GM12878 (cell line): ENCODE data around the gene SLC6A20. TPM values are rescaled to one million over a fixed set of nuclear protein-coding genes. Genes with fewer than 3 reads are reported as not detected.
A peak's percentile ranks its signal among the peaks of the same experiment; 100 is the strongest.

Experiments used
- ATAC-seq: fragments of 200-7000 bp; cut with Tn5 transposase; 3 replicates; pipeline ENCODE4 v1.9.1; 2020; ENCODE audit warnings: mild to moderate bottlenecking, moderate library complexity
- BruUV-seq: library from RNA; stranded (reverse); fragments of 400-500 nt; replicated peaks from 2 replicates; lab custom pipeline; 2021; lab: Mats Ljungman, UMichigan
- CTCF ChIA-PET: fragments of 300-600 bp; sonication (Branson Sonifier 250); formaldehyde crosslinking; extraction: SDS; loops from one replicate; lab custom pipeline; 2021; ENCODE audit warnings: inconsistent platforms; lab: Yijun Ruan, JAX
- POLR2A ChIA-PET: fragments of 350-600 bp; formaldehyde crosslinking; extraction: SDS; loops from one replicate; lab custom pipeline; 2021; ENCODE audit warnings: inconsistent platforms; lab: Charles Lee
- RAD21 ChIA-PET: fragments of 300-600 bp; sonication (Branson Sonifier 250); formaldehyde crosslinking; loops from one replicate; lab custom pipeline; 2023; ENCODE audit warnings: antibody characterized with exemption; ENCODE audit not compliant: unreplicated experiment; lab: Charles Lee
- SMC1A ChIA-PET: fragments of 300-600 bp; sonication (Branson Sonifier 250); formaldehyde crosslinking; loops from one replicate; lab custom pipeline; 2023; ENCODE audit not compliant: unreplicated experiment, uncharacterized antibody; lab: Charles Lee
- DNase-seq: peaks from one replicate; pipeline ENCODE4 v3.0.0-alpha.2; 2011; ENCODE audit warnings: low read depth, low spot score
- FAIRE-seq: peaks from 3 replicates; lab custom pipeline; 2011; peaks lifted over from hg19 to GRCh38; lab: Jason Lieb, UNC
- H2AFZ ChIP-seq: 2 replicates; pipeline ENCODE4 v1.6.0; 2011; ENCODE audit warnings: low read depth, low read length, control low read depth; ENCODE audit not compliant: control insufficient read depth
- H3K27ac ChIP-seq: 2 replicates; pipeline ENCODE4 v1.5.1; 2011; ENCODE audit warnings: control low read depth; ENCODE audit not compliant: control insufficient read depth, insufficient read depth
- H3K27me3 ChIP-seq, 2 experiments: replicated peaks in 1 of 2; 2 replicates each; pipeline versions ENCODE4 v1.6.0 to v1.6.1; 2011; ENCODE audit warnings: low read length in 1 of 2; ENCODE audit not compliant: control insufficient read depth in 2 of 2, insufficient read depth in 2 of 2
- H3K36me3 ChIP-seq, 2 experiments: 2 replicates each; pipeline ENCODE4 v1.5.1; 2011; ENCODE audit warnings: low read length in 1 of 2; ENCODE audit not compliant: control insufficient read depth in 2 of 2, insufficient read depth in 2 of 2
- H3K4me1 ChIP-seq: 2 replicates; pipeline ENCODE4 v1.6.1; 2011; ENCODE audit warnings: mild to moderate bottlenecking, low read length, moderate library complexity, mixed read lengths; ENCODE audit not compliant: control insufficient read depth, insufficient read depth
- H3K4me2 ChIP-seq: 2 replicates; pipeline ENCODE4 v1.6.0; 2011; ENCODE audit warnings: control low read depth; ENCODE audit not compliant: control insufficient read depth, insufficient read depth
- H3K4me3 ChIP-seq: fragments of 200-600 bp; sonication (generic); 2 replicates; pipeline ENCODE4 v1.5.1; 2016
- H3K79me2 ChIP-seq: 2 replicates; pipeline ENCODE4 v1.6.0; 2011; ENCODE audit warnings: low read length; ENCODE audit not compliant: control insufficient read depth, insufficient read depth
- H3K9ac ChIP-seq: 2 replicates; pipeline ENCODE4 v1.8.0; 2011; ENCODE audit warnings: low read length, control low read depth, mixed read lengths; ENCODE audit not compliant: control insufficient read depth, insufficient read depth
- H3K9me3 ChIP-seq: replicated peaks from 3 replicates; pipeline ENCODE4 v1.5.1; 2011; ENCODE audit warnings: mild to moderate bottlenecking, low read length; ENCODE audit not compliant: control insufficient read depth, insufficient read depth
- H4K20me1 ChIP-seq: 2 replicates; pipeline ENCODE4 v1.6.0; 2011; ENCODE audit not compliant: control insufficient read depth, insufficient read depth
- BCL11A ChIP-seq: IDR thresholded peaks from 2 replicates; pipeline ENCODE4 v1.6.1; 2011; ENCODE audit warnings: low read depth, low read length
- MEF2B ChIP-seq: fragments of 450-650 bp; IDR thresholded peaks from 2 replicates; pipeline ENCODE4 v1.6.1; 2018; ENCODE audit warnings: mild to moderate bottlenecking, moderate library complexity; ENCODE audit not compliant: partially characterized antibody, poor library complexity, severe bottlenecking
- SRF ChIP-seq, 2 experiments: IDR thresholded peaks; 2 replicates each; pipeline ENCODE4 v1.6.1; 2011; ENCODE audit warnings: low read depth in 2 of 2, low read length in 2 of 2, mild to moderate bottlenecking in 1 of 2, moderate library complexity in 1 of 2
- ZNF274 ChIP-seq: IDR thresholded peaks from one replicate; pipeline ENCODE4 v1.8.0; 2011; ENCODE audit not compliant: insufficient read length, insufficient read depth
- WGBS: methylation state at CpG from one replicate; pipeline ENCODE4 v1.1.6; 2016; ENCODE audit warnings: low lambda C conversion rate; ENCODE audit not compliant: insufficient replicate concordance, insufficient coverage; ENCODE audit errors: missing lambda C conversion rate; 5-methylcytosine and 5-hydroxymethylcytosine counted together
- in situ Hi-C: fragments of 300-500 bp; cut with MboI; formaldehyde crosslinking; loops from 9 replicates; pipeline ENCODE4 v1.14.3; 2018; ENCODE audit warnings: mixed read lengths
- intact Hi-C: fragments of 100-400 bp; cut with micrococcal nuclease; formaldehyde crosslinking; loops from one replicate; pipeline ENCODE4 v1.14.2; 2022; ENCODE audit not compliant: unreplicated experiment
- polyA plus RNA-seq, 11 experiments: library from polyadenylated mRNA; depleted of rRNA in 4 of 11; unstranded in 6 of 11; stranded (reverse) in 5 of 11; fragments of >200 nt; fragmentation: Nextera tagmentation in 4 of 11; fragmentation: Illumina TruSeq in 1 of 11; extraction: Ambion mirVana in 4 of 11; extraction: Trizol in 1 of 11; gene quantifications; 1 replicate in 1 of 11; 2 replicates in 10 of 11; pipeline versions ENCODE4 v1.2.1 to v1.2.3, GENCODE V29; 2011 to 2016; ENCODE audit warnings: inconsistent platforms in 2 of 11, missing spikeins in 2 of 11, low read depth in 1 of 11
- small RNA-seq: library from RNA; depleted of rRNA; stranded (forward); fragments of <200 nt; gene quantifications from one replicate; pipeline ENCODE3, GENCODE V24; 2014
- total RNA-seq, 4 experiments: library from RNA; depleted of rRNA in 3 of 4; stranded (reverse); fragments of >200 nt in 3 of 4; fragmentation: Illumina TruSeq in 1 of 4; extraction: Trizol in 1 of 4; gene quantifications; 2 replicates each; pipeline versions ENCODE4 v1.2.1 to v1.2.3, GENCODE V29; 2013 to 2021

SLC6A20 gene
- total and polyA plus RNA-seq, 10 of the 15 experiments (the other 5 are each of a cell fraction or from before 2014, with no cell fraction given): 0.31 to 4.1 (median 1.1) TPM

GRCh38 chr3:45711931-45712330 is 84.4 kb downstream of the SLC6A20 start:
- H3K27ac ChIP-seq: no peak overlapping the region
- H3K79me2 ChIP-seq: no peaks in the 10 kb centered on the region
- FAIRE-seq: no peak
- BruUV-seq: no TSS peak
- SMC1A ChIA-PET: no interaction called here
- in situ Hi-C loops (no loop called here), intact Hi-C loops (no loop called here)
- no peaks in the 10 kb centered on the region for H3K9me3 ChIP-seq
- no peak overlapping the region for H3K4me3 ChIP-seq
- ATAC-seq: no peak
- no peak overlapping the region for H3K4me2 ChIP-seq
- CTCF ChIA-PET: no interaction called here
- no peak overlapping the region for H3K9ac ChIP-seq
- TF ChIP-seq SRF (IDR thresholded peaks at IDR 0.05; ENCODE audit: low read depth in 2 of 2, low read length in 2 of 2) (no peak), ZNF274 (no peak)
- POLR2A ChIA-PET: no interaction called here
- no peak overlapping the region for H2AFZ ChIP-seq
- H3K36me3 ChIP-seq: peaks cover 5 to 19% of the 10 kb centered on the region in 2 experiments
- H3K4me1 ChIP-seq: no peaks in the 10 kb centered on the region
- WGBS: 82% methylated on average over 4 of the region's 4 CpGs
- no peaks in the 10 kb centered on the region for H4K20me1 ChIP-seq
- RAD21 ChIA-PET: no interaction called here
- DNase-seq: no peak
- no peaks in the 10 kb centered on the region for H3K27me3 ChIP-seq

- Histone ChIP-seq H3K36me3 (peaks cover 6 to 18% of the 10 kb centered on the region in 2 experiments), H4K20me1 (no peaks in the 10 kb centered on the region), H3K27ac (no peak overlapping the region), H3K79me2 (peaks cover 7% of the 10 kb centered on the region), H2AFZ (no peak overlapping the region), H3K4me2 (no peak overlapping the region), H3K27me3 (no peaks in the 10 kb centered on the region), H3K9ac (no peak overlapping the region), H3K4me3 (no peak overlapping the region), H3K9me3 (no peaks in the 10 kb centered on the region), H3K4me1 (no peaks in the 10 kb centered on the region)
- no peak for FAIRE-seq
- BruUV-seq: TSS peak; percentile 24
- no peak for DNase-seq
- TF ChIP-seq MEF2B: peak; percentile 23
- no peak for TF ChIP-seq BCL11A
- ATAC-seq: peak; percentile 31; the same call in 2 of the 3 replicates
- ChIA-PET SMC1A (interaction anchor here (0.6 to 3.2 kb wide), 9 partner anchors 8 to 207 kb away, joined by 3 to 35 read pairs (median 5); partner anchors contain the start of gene SACM1L), CTCF (interaction anchor here (1.1 to 4.7 kb wide), 8 partner anchors 12 to 223 kb away, joined by 3 to 30 read pairs (median 10); partner anchors contain the start of gene SACM1L), RAD21 (interaction anchor here (0.7 to 1.6 kb wide), 5 partner anchors 12 to 223 kb away, joined by 3 to 7 read pairs (median 5); no protein-coding TSS in a partner anchor), POLR2A (interaction anchor here (0.6 to 1.0 kb wide), 3 partner anchors 7 to 1129 kb away, joined by 3 to 8 read pairs (median 5); no protein-coding TSS in a partner anchor)
- 48% methylated on average over 2 of the region's 2 CpGs for WGBS
- intact Hi-C loops (no loop called here), in situ Hi-C loops (no loop called here)
Observed at GRCh38 chr3:45705839-45706808, 90.2 kb downstream of the SLC6A20 start.

Small RNAs within 50 kb of the gene (small RNA-seq; reads per million reads assigned to genes)
- not detected for gene RN7SL145P

Other genes starting within 250 kb of the SLC6A20 start
- gene LIMD1, start 201.8 kb downstream of the SLC6A20 start, total RNA-seq (2014; rRNA removed): 26.4 and 27.3 TPM in 2 replicates
- 21.5 and 21.7 TPM in 2 replicates for gene LIMD1, start 201.8 kb downstream of the SLC6A20 start, total RNA-seq (2014; rRNA removed; fragmentation: Illumina TruSeq; extraction: Trizol)
- 47.2 and 54.5 TPM in 2 replicates for gene LIMD1, start 201.8 kb downstream of the SLC6A20 start, total RNA-seq (2021)
- 32.2 and 43.1 TPM in 2 replicates for gene LIMD1, start 201.8 kb downstream of the SLC6A20 start, polyA plus RNA-seq (2011; rRNA removed)
- gene LIMD1, start 201.8 kb downstream of the SLC6A20 start, polyA plus RNA-seq (2014; fragmentation: Illumina TruSeq; extraction: Trizol): 19.8 and 23.7 TPM in 2 replicates
- gene LIMD1, start 201.8 kb downstream of the SLC6A20 start, polyA plus RNA-seq (2014; fragmentation: Nextera tagmentation; extraction: Ambion mirVana): 1 to 10 TPM; 1.7 to 2.9 TPM
- 37.6 and 37.8 TPM in 2 replicates for gene LIMD1, start 201.8 kb downstream of the SLC6A20 start, polyA plus RNA-seq (2014; rRNA removed)
- 10 to 100 TPM; 20.5 to 23.3 TPM for gene LIMD1, start 201.8 kb downstream of the SLC6A20 start, polyA plus RNA-seq (2016; fragmentation: Nextera tagmentation; extraction: Ambion mirVana)
- gene SACM1L, start 107.1 kb downstream of the SLC6A20 start, total RNA-seq (2014; rRNA removed): 27.7 and 31.1 TPM in 2 replicates
- 26.8 and 32.0 TPM in 2 replicates for gene SACM1L, start 107.1 kb downstream of the SLC6A20 start, total RNA-seq (2014; rRNA removed; fragmentation: Illumina TruSeq; extraction: Trizol)
- 33.0 and 33.1 TPM in 2 replicates for gene SACM1L, start 107.1 kb downstream of the SLC6A20 start, total RNA-seq (2021)
- 48.3 and 65.0 TPM in 2 replicates for gene SACM1L, start 107.1 kb downstream of the SLC6A20 start, polyA plus RNA-seq (2011; rRNA removed)
- gene SACM1L, start 107.1 kb downstream of the SLC6A20 start, polyA plus RNA-seq (2014; fragmentation: Illumina TruSeq; extraction: Trizol): 28.4 and 34.2 TPM in 2 replicates
- gene SACM1L, start 107.1 kb downstream of the SLC6A20 start, polyA plus RNA-seq (2014; fragmentation: Nextera tagmentation; extraction: Ambion mirVana): 10 to 100 TPM; 16.5 to 20.7 TPM
- 28.6 and 33.2 TPM in 2 replicates for gene SACM1L, start 107.1 kb downstream of the SLC6A20 start, polyA plus RNA-seq (2014; rRNA removed)
- 10 to 100 TPM; 29.3 to 31.1 TPM for gene SACM1L, start 107.1 kb downstream of the SLC6A20 start, polyA plus RNA-seq (2016; fragmentation: Nextera tagmentation; extraction: Ambion mirVana)
- gene LZTFL1, start 45.6 kb upstream of the SLC6A20 start, total RNA-seq (2014; rRNA removed): 10.3 and 15.3 TPM in 2 replicates
- 16.5 and 16.9 TPM in 2 replicates for gene LZTFL1, start 45.6 kb upstream of the SLC6A20 start, total RNA-seq (2014; rRNA removed; fragmentation: Illumina TruSeq; extraction: Trizol)
- gene LZTFL1, start 45.6 kb upstream of the SLC6A20 start, total RNA-seq (2021): 11.3 and 13.0 TPM in 2 replicates
- 74.1 and 78.7 TPM in 2 replicates for gene LZTFL1, start 45.6 kb upstream of the SLC6A20 start, polyA plus RNA-seq (2011; rRNA removed)
- 21.0 and 23.7 TPM in 2 replicates for gene LZTFL1, start 45.6 kb upstream of the SLC6A20 start, polyA plus RNA-seq (2014; fragmentation: Illumina TruSeq; extraction: Trizol)
- 10 to 100 TPM in 1 of 2 experiments, 1 to 10 TPM in 1; 10.0 to 10.8 TPM for gene LZTFL1, start 45.6 kb upstream of the SLC6A20 start, polyA plus RNA-seq (2014; fragmentation: Nextera tagmentation; extraction: Ambion mirVana)
- gene LZTFL1, start 45.6 kb upstream of the SLC6A20 start, polyA plus RNA-seq (2014; rRNA removed): 14.3 and 17.4 TPM in 2 replicates
- gene LZTFL1, start 45.6 kb upstream of the SLC6A20 start, polyA plus RNA-seq (2016; fragmentation: Nextera tagmentation; extraction: Ambion mirVana): 10 to 100 TPM in 1 of 2 experiments, 1 to 10 TPM in 1; 9.8 to 10.8 TPM
- 2.6 and 2.9 TPM in 2 replicates for gene CCR9, start 90.0 kb upstream of the SLC6A20 start, total RNA-seq (2014; rRNA removed)
- 2.3 TPM in 2 replicates for gene CCR9, start 90.0 kb upstream of the SLC6A20 start, total RNA-seq (2014; rRNA removed; fragmentation: Illumina TruSeq; extraction: Trizol)
- 1.8 and 2.3 TPM in 2 replicates for gene CCR9, start 90.0 kb upstream of the SLC6A20 start, total RNA-seq (2021)
- 0.05 and 0.09 TPM in 2 replicates for gene CCR9, start 90.0 kb upstream of the SLC6A20 start, polyA plus RNA-seq (2011; rRNA removed)
- 3.0 and 3.6 TPM in 2 replicates for gene CCR9, start 90.0 kb upstream of the SLC6A20 start, polyA plus RNA-seq (2014; fragmentation: Illumina TruSeq; extraction: Trizol)
- 1 to 10 TPM; 3.1 to 3.9 TPM for gene CCR9, start 90.0 kb upstream of the SLC6A20 start, polyA plus RNA-seq (2014; fragmentation: Nextera tagmentation; extraction: Ambion mirVana)
- 1.5 and 2.4 TPM in 2 replicates for gene CCR9, start 90.0 kb upstream of the SLC6A20 start, polyA plus RNA-seq (2014; rRNA removed)
- under 1 TPM; 0.52 to 0.77 TPM for gene CCR9, start 90.0 kb upstream of the SLC6A20 start, polyA plus RNA-seq (2016; fragmentation: Nextera tagmentation; extraction: Ambion mirVana)
- not detected in 2 replicates for gene CXCR6, start 146.9 kb upstream of the SLC6A20 start, total RNA-seq (2014; rRNA removed)
- gene CXCR6, start 146.9 kb upstream of the SLC6A20 start, total RNA-seq (2014; rRNA removed; fragmentation: Illumina TruSeq; extraction: Trizol): not detected in 2 replicates
- not detected in 2 replicates for gene CXCR6, start 146.9 kb upstream of the SLC6A20 start, total RNA-seq (2021)
- gene CXCR6, start 146.9 kb upstream of the SLC6A20 start, polyA plus RNA-seq (2011; rRNA removed): 0.12 TPM in 1 of 2 replicates, not detected in the other
- not detected in 2 replicates for gene CXCR6, start 146.9 kb upstream of the SLC6A20 start, polyA plus RNA-seq (2014; fragmentation: Illumina TruSeq; extraction: Trizol)
- under 1 TPM; 0.04 to 0.13 TPM for gene CXCR6, start 146.9 kb upstream of the SLC6A20 start, polyA plus RNA-seq (2014; fragmentation: Nextera tagmentation; extraction: Ambion mirVana)
- gene CXCR6, start 146.9 kb upstream of the SLC6A20 start, polyA plus RNA-seq (2014; rRNA removed): 0.12 TPM in 1 of 2 replicates, not detected in the other
- gene CXCR6, start 146.9 kb upstream of the SLC6A20 start, polyA plus RNA-seq (2016; fragmentation: Nextera tagmentation; extraction: Ambion mirVana): under 1 TPM in 1 of 2 experiments, not detected in 1; 0.20 TPM
- gene FYCO1, start 199.3 kb upstream of the SLC6A20 start, total RNA-seq (2014; rRNA removed): 4.9 and 6.6 TPM in 2 replicates
- gene FYCO1, start 199.3 kb upstream of the SLC6A20 start, total RNA-seq (2014; rRNA removed; fragmentation: Illumina TruSeq; extraction: Trizol): 6.5 and 8.5 TPM in 2 replicates
- gene FYCO1, start 199.3 kb upstream of the SLC6A20 start, total RNA-seq (2021): 8.4 and 8.6 TPM in 2 replicates
- gene FYCO1, start 199.3 kb upstream of the SLC6A20 start, polyA plus RNA-seq (2011; rRNA removed): 5.6 and 7.1 TPM in 2 replicates
- gene FYCO1, start 199.3 kb upstream of the SLC6A20 start, polyA plus RNA-seq (2014; fragmentation: Illumina TruSeq; extraction: Trizol): 6.9 and 7.8 TPM in 2 replicates
- gene FYCO1, start 199.3 kb upstream of the SLC6A20 start, polyA plus RNA-seq (2014; fragmentation: Nextera tagmentation; extraction: Ambion mirVana): 1 to 10 TPM; 1.5 to 2.2 TPM
- gene FYCO1, start 199.3 kb upstream of the SLC6A20 start, polyA plus RNA-seq (2014; rRNA removed): 6.6 and 6.9 TPM in 2 replicates
- gene FYCO1, start 199.3 kb upstream of the SLC6A20 start, polyA plus RNA-seq (2016; fragmentation: Nextera tagmentation; extraction: Ambion mirVana): 1 to 10 TPM; 2.6 to 3.9 TPM
- gene XCR1, start 230.9 kb upstream of the SLC6A20 start, total RNA-seq (2014; rRNA removed): 0.05 and 0.17 TPM in 2 replicates
- 0.09 TPM in 2 replicates for gene XCR1, start 230.9 kb upstream of the SLC6A20 start, total RNA-seq (2014; rRNA removed; fragmentation: Illumina TruSeq; extraction: Trizol)
- 0.13 and 0.26 TPM in 2 replicates for gene XCR1, start 230.9 kb upstream of the SLC6A20 start, total RNA-seq (2021)
- 0.03 TPM in 2 replicates for gene XCR1, start 230.9 kb upstream of the SLC6A20 start, polyA plus RNA-seq (2011; rRNA removed)
- gene XCR1, start 230.9 kb upstream of the SLC6A20 start, polyA plus RNA-seq (2014; fragmentation: Illumina TruSeq; extraction: Trizol): 0.24 and 0.38 TPM in 2 replicates
- under 1 TPM; 0.02 to 0.05 TPM for gene XCR1, start 230.9 kb upstream of the SLC6A20 start, polyA plus RNA-seq (2014; fragmentation: Nextera tagmentation; extraction: Ambion mirVana)
- 0.16 and 0.29 TPM in 2 replicates for gene XCR1, start 230.9 kb upstream of the SLC6A20 start, polyA plus RNA-seq (2014; rRNA removed)
- not detected for gene XCR1, start 230.9 kb upstream of the SLC6A20 start, polyA plus RNA-seq (2016; fragmentation: Nextera tagmentation; extraction: Ambion mirVana)